Smooth muscle cell (in vitro differentiated cells): ENCODE data around the gene GARIN5B. TPM values are rescaled to one million over a fixed set of nuclear protein-coding genes. Genes with fewer than 3 reads are reported as not detected.

ENCODE experiments used
- DNase-seq: peaks from one replicate; lab custom pipeline; 2025; ENCODE audit not compliant: unreplicated experiment; lab: John Stamatoyannopoulos, UW
- H2AFZ ChIP-seq: fragments of 200-600 bp; sonication (generic); 2 replicates; pipeline ENCODE4 v1.6.0; 2016; ENCODE audit warnings: antibody characterized with exemption, low read depth, mild to moderate bottlenecking
- H3F3A ChIP-seq: fragments of 200-600 bp; sonication (generic); 2 replicates; pipeline ENCODE4 v1.6.0; 2017; ENCODE audit warnings: antibody characterized with exemption, low read depth
- H3K27ac ChIP-seq: fragments of 200-600 bp; sonication (generic); 2 replicates; pipeline ENCODE4 v1.5.1; 2016; ENCODE audit warnings: low read depth, mild to moderate bottlenecking
- H3K27me3 ChIP-seq: fragments of 200-600 bp; sonication (generic); 2 replicates; pipeline ENCODE4 v1.6.1; 2016; ENCODE audit warnings: low read depth, mild to moderate bottlenecking
- H3K36me3 ChIP-seq: fragments of 200-600 bp; sonication (generic); 2 replicates; pipeline ENCODE4 v1.5.1; 2016; ENCODE audit warnings: low read depth
- H3K4me1 ChIP-seq: fragments of 200-600 bp; sonication (generic); 2 replicates; pipeline ENCODE4 v1.5.1; 2016; ENCODE audit warnings: low read depth
- H3K4me2 ChIP-seq: fragments of 200-600 bp; sonication (generic); 2 replicates; pipeline ENCODE4 v1.6.0; 2016; ENCODE audit warnings: mild to moderate bottlenecking
- H3K4me3 ChIP-seq: fragments of 200-600 bp; sonication (generic); 2 replicates; pipeline ENCODE4 v1.5.1; 2016; ENCODE audit warnings: mild to moderate bottlenecking
- H3K79me2 ChIP-seq: fragments of 200-600 bp; sonication (generic); 2 replicates; pipeline ENCODE4 v1.6.0; 2016; ENCODE audit warnings: low read depth, mild to moderate bottlenecking
- H3K9ac ChIP-seq: fragments of 200-600 bp; sonication (generic); 2 replicates; pipeline ENCODE4 v1.6.0; 2016; ENCODE audit warnings: low read depth
- H3K9me3 ChIP-seq: fragments of 200-600 bp; sonication (generic); replicated peaks from 2 replicates; pipeline ENCODE4 v1.5.1; 2016; ENCODE audit warnings: low read depth
- H4K20me1 ChIP-seq: fragments of 200-600 bp; sonication (generic); 2 replicates; pipeline ENCODE4 v1.6.0; 2016; ENCODE audit warnings: low read depth
- WGBS: methylation state at CpG from one replicate; pipeline ENCODE4 v1.1.7; 2016; ENCODE audit warnings: low lambda C conversion rate; 5-methylcytosine and 5-hydroxymethylcytosine counted together
- polyA plus RNA-seq: library from polyadenylated mRNA; unstranded; fragments of >200 nt; fragmentation: Nextera tagmentation; extraction: Ambion mirVana; gene quantifications from 2 replicates; pipeline ENCODE4 v1.2.1, GENCODE V29; 2016
- total RNA-seq: library from RNA; depleted of rRNA; stranded (reverse); fragments of >200 nt; gene quantifications from 2 replicates; pipeline ENCODE4 v1.2.3, GENCODE V29; 2014
- TF ChIP-seq, protein P1 (sequence below): fragments of 200-600 bp; sonication (generic); IDR thresholded peaks from 2 replicates; pipeline ENCODE4 v1.5.1; 2017; ENCODE audit warnings: borderline replicate concordance, mild to moderate bottlenecking, antibody characterized with exemption; ENCODE audit not compliant: insufficient read depth, poor library complexity, severe bottlenecking

The GARIN5B gene
- total and polyA plus RNA-seq, 2 experiments from 2014 or later = 0.07 TPM; not detected in 1

DNA sequence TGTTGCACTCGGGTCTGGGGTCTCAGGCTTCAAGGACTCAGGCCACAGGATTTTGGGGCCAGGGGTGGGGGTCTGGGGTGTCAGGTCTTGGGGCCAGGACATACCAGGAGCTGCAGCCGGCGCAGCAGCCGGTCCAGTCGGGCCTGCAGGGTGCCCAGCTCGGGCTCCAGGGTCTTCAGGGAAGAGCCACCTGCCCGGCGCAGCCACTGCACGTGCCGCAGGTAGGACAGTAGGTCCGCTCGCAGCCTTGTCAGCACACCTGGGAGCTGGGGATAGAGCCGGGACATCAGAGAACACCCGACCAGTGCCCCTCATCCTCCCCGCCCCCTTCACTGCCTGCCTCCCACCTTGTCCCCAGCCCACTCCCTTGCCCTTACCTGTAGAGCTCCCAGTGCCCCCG lies 5.0 kb upstream of the GARIN5B start:
- Histone ChIP-seq H3K4me1 (peaks cover 11% of the 10 kb centered on the region), H3K27ac (peak overlapping the region; percentile 97), H2AFZ (no peak overlapping the region), H3K9ac (peak overlapping the region; percentile 96), H3K9me3 (no peaks in the 10 kb centered on the region), H3K4me2 (peak overlapping the region; percentile 89), H3K27me3 (no peaks in the 10 kb centered on the region), H3K4me3 (peak overlapping the region; percentile 88), H3K79me2 (peaks cover 4% of the 10 kb centered on the region), H3K36me3 (no peaks in the 10 kb centered on the region), H3F3A (peaks cover 38% of the 10 kb centered on the region), H4K20me1 (peaks cover 31% of the 10 kb centered on the region)
- TF ChIP-seq, protein P1, sequence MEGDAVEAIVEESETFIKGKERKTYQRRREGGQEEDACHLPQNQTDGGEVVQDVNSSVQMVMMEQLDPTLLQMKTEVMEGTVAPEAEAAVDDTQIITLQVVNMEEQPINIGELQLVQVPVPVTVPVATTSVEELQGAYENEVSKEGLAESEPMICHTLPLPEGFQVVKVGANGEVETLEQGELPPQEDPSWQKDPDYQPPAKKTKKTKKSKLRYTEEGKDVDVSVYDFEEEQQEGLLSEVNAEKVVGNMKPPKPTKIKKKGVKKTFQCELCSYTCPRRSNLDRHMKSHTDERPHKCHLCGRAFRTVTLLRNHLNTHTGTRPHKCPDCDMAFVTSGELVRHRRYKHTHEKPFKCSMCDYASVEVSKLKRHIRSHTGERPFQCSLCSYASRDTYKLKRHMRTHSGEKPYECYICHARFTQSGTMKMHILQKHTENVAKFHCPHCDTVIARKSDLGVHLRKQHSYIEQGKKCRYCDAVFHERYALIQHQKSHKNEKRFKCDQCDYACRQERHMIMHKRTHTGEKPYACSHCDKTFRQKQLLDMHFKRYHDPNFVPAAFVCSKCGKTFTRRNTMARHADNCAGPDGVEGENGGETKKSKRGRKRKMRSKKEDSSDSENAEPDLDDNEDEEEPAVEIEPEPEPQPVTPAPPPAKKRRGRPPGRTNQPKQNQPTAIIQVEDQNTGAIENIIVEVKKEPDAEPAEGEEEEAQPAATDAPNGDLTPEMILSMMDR = no peak
- DNase-seq = no peak
- 98% methylated on average over 10 of the region's 16 CpGs for WGBS

DNA sequence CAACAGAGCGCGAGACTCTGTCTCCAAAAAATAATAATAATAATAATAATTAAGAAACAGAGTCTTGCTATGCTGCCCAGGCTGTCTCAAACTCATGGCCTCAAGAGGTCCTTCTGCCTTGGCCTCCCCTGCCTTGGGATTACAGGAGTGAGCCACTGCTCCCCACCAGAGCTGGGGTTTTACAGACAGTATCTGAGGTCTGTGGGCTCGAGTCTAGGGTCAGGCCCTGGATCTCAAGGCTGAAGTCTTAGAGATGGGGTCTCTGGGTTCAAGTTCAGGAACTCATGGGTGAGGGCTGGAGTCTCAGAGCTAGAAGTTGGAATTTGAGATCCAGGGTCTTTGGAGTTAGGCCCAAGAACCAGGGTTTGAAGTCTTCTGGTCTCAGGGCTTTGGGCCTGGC lies 3.7 kb upstream of the GARIN5B start:
- 100% methylated on average over 3 of the region's 3 CpGs for WGBS
- no peak for DNase-seq
- Histone ChIP-seq H2AFZ (no peak overlapping the region), H3F3A (peaks cover 38% of the 10 kb centered on the region), H3K9ac (no peak overlapping the region), H3K79me2 (peaks cover 4% of the 10 kb centered on the region), H3K36me3 (no peaks in the 10 kb centered on the region), H3K4me2 (no peak overlapping the region), H4K20me1 (peaks cover 31% of the 10 kb centered on the region), H3K9me3 (no peaks in the 10 kb centered on the region), H3K27ac (no peak overlapping the region), H3K4me1 (peaks cover 12% of the 10 kb centered on the region), H3K4me3 (no peak overlapping the region), H3K27me3 (no peaks in the 10 kb centered on the region)
- TF ChIP-seq, protein P1 = no peak

DNA sequence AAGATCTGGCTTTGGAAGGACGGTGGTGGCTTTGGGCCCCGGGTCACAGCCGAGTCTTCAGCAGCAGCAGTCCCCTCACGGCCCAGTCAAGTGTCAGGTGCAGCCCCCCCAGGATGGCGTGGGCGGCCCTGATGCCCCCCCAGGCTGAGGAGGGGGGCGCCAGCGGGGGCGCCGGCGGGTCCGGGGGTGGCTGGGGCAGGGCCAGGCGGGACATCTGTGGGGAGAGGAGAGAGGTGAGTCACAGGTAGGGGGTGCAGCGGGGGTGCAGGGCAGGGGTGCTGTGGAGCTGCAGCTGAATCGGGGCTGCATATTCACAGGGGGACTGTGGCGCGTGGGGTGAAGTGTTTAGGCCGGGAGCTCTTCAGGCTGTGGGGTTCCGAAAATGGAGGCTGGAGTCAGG lies 2.9 kb upstream of the GARIN5B start:
- Histone ChIP-seq H3K36me3 (no peaks in the 10 kb centered on the region), H3K9me3 (no peaks in the 10 kb centered on the region)

DNA sequence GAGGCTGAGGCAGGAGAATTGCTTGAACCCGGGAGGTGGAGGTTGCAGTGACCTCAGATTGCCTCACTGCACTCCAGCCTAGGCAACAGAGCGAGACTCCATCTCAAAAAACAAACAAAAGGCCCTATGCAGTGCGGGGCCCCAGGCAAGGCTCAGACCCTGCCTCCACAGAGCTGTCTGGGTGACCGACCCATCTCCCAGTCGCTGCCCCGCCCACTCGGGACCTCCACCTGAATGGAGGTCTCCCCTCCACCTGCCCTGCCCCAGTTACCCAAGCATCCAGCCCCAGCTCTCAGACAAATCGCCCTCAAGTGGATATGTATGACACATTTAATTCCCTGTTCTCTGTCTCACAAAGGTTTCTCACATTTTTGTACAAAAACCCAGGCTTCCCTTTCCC lies 2.2 kb upstream of the GARIN5B start:
- Histone ChIP-seq H3K9ac (no peak overlapping the region), H3K4me3 (no peak overlapping the region), H3K4me1 (peaks cover 12% of the 10 kb centered on the region), H3F3A (peaks cover 29% of the 10 kb centered on the region), H2AFZ (no peak overlapping the region), H3K9me3 (no peaks in the 10 kb centered on the region), H3K27me3 (no peaks in the 10 kb centered on the region), H4K20me1 (peaks cover 31% of the 10 kb centered on the region), H3K4me2 (no peak overlapping the region), H3K79me2 (peaks cover 4% of the 10 kb centered on the region), H3K27ac (no peak overlapping the region), H3K36me3 (no peaks in the 10 kb centered on the region)
- TF ChIP-seq, protein P1 = no peak
- WGBS = 96% methylated on average over 8 of the region's 8 CpGs
- no peak for DNase-seq

More for the DNA sequence above, 2.9 kb upstream of the GARIN5B start:
- Histone ChIP-seq H3K27me3 (no peaks in the 10 kb centered on the region), H3K4me1 (peaks cover 12% of the 10 kb centered on the region), H4K20me1 (peaks cover 31% of the 10 kb centered on the region), H3K4me3 (no peak overlapping the region), H3F3A (peaks cover 33% of the 10 kb centered on the region), H3K27ac (no peak overlapping the region), H3K9ac (no peak overlapping the region), H2AFZ (no peak overlapping the region), H3K79me2 (peaks cover 4% of the 10 kb centered on the region), H3K4me2 (no peak overlapping the region)
- TF ChIP-seq, protein P1 = no peak
- DNase-seq = no peak
- 93% methylated on average over 16 of the region's 19 CpGs for WGBS
